ENCODE data around the gene CACNA2D3.

Gene CACNA2D3

GRCh38 chr3:54668236-54668635, 545.9 kb downstream of the CACNA2D3 start:
- TF ChIP-seq GATA2 (IDR thresholded peaks at IDR 0.05; ENCODE audit: low read depth, low read length): no peak
- TF ChIP-seq GATA3 (IDR thresholded peaks at IDR 0.05; ENCODE audit: low read depth, low read length): no peak

- TF ChIP-seq GATA2 (IDR thresholded peaks at IDR 0.05; ENCODE audit: low read depth, low read length) (no peak), GATA3 (IDR thresholded peaks at IDR 0.05; ENCODE audit: low read depth, low read length) (no peak)
Observed at GRCh38 chr3:54670201-54671000, 548.0 kb downstream of the CACNA2D3 start.

- TF ChIP-seq GATA2 (IDR thresholded peaks at IDR 0.05; ENCODE audit: low read depth, low read length) (no peak), GATA3 (IDR thresholded peaks at IDR 0.05; ENCODE audit: low read depth, low read length) (no peak)
Observed at GRCh38 chr3:54671511-54671910, 549.2 kb downstream of the CACNA2D3 start.

- TF ChIP-seq GATA2 (IDR thresholded peaks at IDR 0.05; ENCODE audit: low read depth, low read length): no peak
- no peak for TF ChIP-seq GATA3 (IDR thresholded peaks at IDR 0.05; ENCODE audit: low read depth, low read length)
Observed at GRCh38 chr3:54676087-54676486, 553.7 kb downstream of the CACNA2D3 start.

- TF ChIP-seq GATA3 (IDR thresholded peaks at IDR 0.05; ENCODE audit: low read depth, low read length) (no peak), GATA2 (IDR thresholded peaks at IDR 0.05; ENCODE audit: low read depth, low read length) (no peak)
Observed at GRCh38 chr3:54681706-54682105, 559.4 kb downstream of the CACNA2D3 start.

GRCh38 chr3:54685213-54685612, 562.9 kb downstream of the CACNA2D3 start:
- TF ChIP-seq GATA3 (IDR thresholded peaks at IDR 0.05; ENCODE audit: low read depth, low read length): no peak

- no peak for TF ChIP-seq GATA2 (IDR thresholded peaks at IDR 0.05; ENCODE audit: low read depth, low read length)
- no peak for TF ChIP-seq GATA3 (IDR thresholded peaks at IDR 0.05; ENCODE audit: low read depth, low read length)
Observed at GRCh38 chr3:54691289-54691771, 569.0 kb downstream of the CACNA2D3 start.

- TF ChIP-seq GATA2 (IDR thresholded peaks at IDR 0.05; ENCODE audit: low read depth, low read length) (no peak), GATA3 (IDR thresholded peaks at IDR 0.05; ENCODE audit: low read depth, low read length) (no peak)
Observed at GRCh38 chr3:54696313-54696712, 574.0 kb downstream of the CACNA2D3 start.

GRCh38 chr3:54698054-54698453, 575.7 kb downstream of the CACNA2D3 start:
- TF ChIP-seq GATA2 (IDR thresholded peaks at IDR 0.05; ENCODE audit: low read depth, low read length) (no peak), GATA3 (IDR thresholded peaks at IDR 0.05; ENCODE audit: low read depth, low read length) (no peak)

GRCh38 chr3:54703923-54704322, 581.6 kb downstream of the CACNA2D3 start:
- TF ChIP-seq GATA3 (IDR thresholded peaks at IDR 0.05; ENCODE audit: low read depth, low read length) (no peak), GATA2 (IDR thresholded peaks at IDR 0.05; ENCODE audit: low read depth, low read length) (no peak)

GRCh38 chr3:54705730-54706129, 583.4 kb downstream of the CACNA2D3 start:
- TF ChIP-seq GATA3 (IDR thresholded peaks at IDR 0.05; ENCODE audit: low read depth, low read length) (no peak), GATA2 (IDR thresholded peaks at IDR 0.05; ENCODE audit: low read depth, low read length) (no peak)

- no peak for TF ChIP-seq GATA2 (IDR thresholded peaks at IDR 0.05; ENCODE audit: low read depth, low read length)
- TF ChIP-seq GATA3 (IDR thresholded peaks at IDR 0.05; ENCODE audit: low read depth, low read length): no peak
Observed at GRCh38 chr3:54706738-54707137, 584.4 kb downstream of the CACNA2D3 start.

- no peak for TF ChIP-seq GATA3 (IDR thresholded peaks at IDR 0.05; ENCODE audit: low read depth, low read length)
- TF ChIP-seq GATA2 (IDR thresholded peaks at IDR 0.05; ENCODE audit: low read depth, low read length): no peak
Observed at GRCh38 chr3:54709785-54710184, 587.4 kb downstream of the CACNA2D3 start.

GRCh38 chr3:54710954-54711353, 588.6 kb downstream of the CACNA2D3 start:
- no peak for TF ChIP-seq GATA2 (IDR thresholded peaks at IDR 0.05; ENCODE audit: low read depth, low read length)
- TF ChIP-seq GATA3 (IDR thresholded peaks at IDR 0.05; ENCODE audit: low read depth, low read length): no peak

GRCh38 chr3:54712539-54712938, 590.2 kb downstream of the CACNA2D3 start:
- TF ChIP-seq GATA2 (IDR thresholded peaks at IDR 0.05; ENCODE audit: low read depth, low read length) (no peak), GATA3 (IDR thresholded peaks at IDR 0.05; ENCODE audit: low read depth, low read length) (no peak)
